Fibroblast of lung (primary cell): ENCODE results near the gene MEX3A. TPM values are rescaled to one million over a fixed set of nuclear protein-coding genes. Genes with fewer than 3 reads are reported as not detected.
A peak's percentile ranks its signal among the peaks of the same experiment; 100 is the strongest.

Experiments used
- DNase-seq, 2 donors: peaks; one replicate each; pipeline versions ENCODE4 v3.0.0 to v3.0.0-alpha.2; 2010; ENCODE audit warnings: low read depth in 2 of 2
- H2AFZ ChIP-seq: 2 replicates; pipeline ENCODE4 v1.5.1; 2012; ENCODE audit warnings: low read length, control low read depth, inconsistent platforms
- H3K27ac ChIP-seq: 2 replicates; pipeline ENCODE4 v1.5.1; 2011; ENCODE audit warnings: low read length, control low read depth; ENCODE audit not compliant: insufficient read depth
- H3K27me3 ChIP-seq: 2 replicates; pipeline ENCODE4 v1.5.1; 2011; ENCODE audit warnings: mild to moderate bottlenecking, low read length; ENCODE audit not compliant: control insufficient read depth, insufficient read depth
- H3K36me3 ChIP-seq: 2 replicates; pipeline ENCODE4 v1.5.1; 2011; ENCODE audit warnings: low read length; ENCODE audit not compliant: control insufficient read depth, insufficient read depth
- H3K4me1 ChIP-seq: 2 replicates; pipeline ENCODE4 v1.5.1; 2011; ENCODE audit warnings: low read length; ENCODE audit not compliant: control insufficient read depth, insufficient read depth; ENCODE audit errors: extremely low read depth
- H3K4me2 ChIP-seq: 2 replicates; pipeline ENCODE4 v1.5.1; 2011; ENCODE audit warnings: low read length, control low read depth; ENCODE audit not compliant: insufficient read depth; ENCODE audit errors: extremely low read depth
- H3K4me3 ChIP-seq, 4 experiments: fragments of 200-600 bp in 1 of 4; sonication (generic) in 1 of 4; replicated peaks in 1 of 4; 2 replicates each; pipeline ENCODE4 v1.5.1; 2011 to 2016; ENCODE audit warnings: low read length in 4 of 4, low read depth in 3 of 4, mild to moderate bottlenecking in 3 of 4, control low read depth in 2 of 4, inconsistent platforms in 1 of 4, mixed read lengths in 1 of 4; ENCODE audit not compliant: insufficient read depth in 1 of 4; ENCODE audit errors: control extremely low read depth in 1 of 4
- H3K79me2 ChIP-seq: 2 replicates; pipeline ENCODE4 v1.5.1; 2012; ENCODE audit warnings: mild to moderate bottlenecking, low read length, inconsistent platforms; ENCODE audit not compliant: control insufficient read depth, insufficient read depth
- H3K9ac ChIP-seq: 2 replicates; pipeline ENCODE4 v1.5.1; 2011; ENCODE audit warnings: mild to moderate bottlenecking, low read length, control low read depth; ENCODE audit not compliant: insufficient read depth
- H3K9me3 ChIP-seq: 2 replicates; pipeline ENCODE4 v1.5.1; 2012; ENCODE audit warnings: low read depth, low read length; ENCODE audit not compliant: control insufficient read depth, insufficient read depth
- H4K20me1 ChIP-seq: 2 replicates; pipeline ENCODE4 v1.5.1; 2011; ENCODE audit warnings: low read length; ENCODE audit not compliant: control insufficient read depth, insufficient read depth; ENCODE audit errors: extremely low read depth
- EZH2 ChIP-seq: IDR thresholded peaks from 2 replicates; pipeline ENCODE4 v1.5.1; 2012; ENCODE audit warnings: low read length, control low read depth, mild to moderate bottlenecking; ENCODE audit errors: missing control alignments
- polyA plus RNA-seq, 2 donors: library from polyadenylated mRNA; depleted of rRNA in 1 of 2; stranded (reverse) in 1 of 2; unstranded in 1 of 2; fragments of >200 nt; gene quantifications; 2 replicates each; pipeline ENCODE4 v1.2.1, GENCODE V29; 2011 to 2012; ENCODE audit warnings: missing spikeins in 1 of 2
- total RNA-seq: library from RNA; depleted of rRNA; stranded (reverse); fragments of >200 nt; gene quantifications from 2 replicates; pipeline ENCODE4 v1.2.1, GENCODE V29; 2014
- TF ChIP-seq, protein P1 (sequence below), 2 donors: IDR thresholded peaks in 1 of 2; conservative IDR thresholded peaks in 1 of 2; 1 replicate in 1 of 2; 2 replicates in 1 of 2; pipeline ENCODE4 v1.5.1; 2011 to 2012; ENCODE audit warnings: low read length in 2 of 2, control low read depth in 1 of 2, inconsistent platforms in 1 of 2, low read depth in 1 of 2, mild to moderate bottlenecking in 1 of 2

Gene MEX3A
- total and polyA plus RNA-seq, 2 donors (not counting 1 experiment from before 2014, with no cell fraction given): 0.96 to 1.7 TPM

GRCh38 chr1:156076609-156077429 is 5.4 kb downstream of the MEX3A start:
- no peaks in the 10 kb centered on the region for H3K79me2 ChIP-seq
- H3K9ac ChIP-seq: no peak overlapping the region
- H3K9me3 ChIP-seq: no peaks in the 10 kb centered on the region
- no peaks in the 10 kb centered on the region for H3K27me3 ChIP-seq
- peaks cover 2% of the 10 kb centered on the region for H3K36me3 ChIP-seq
- peak overlapping the region; percentile 23 for H3K4me2 ChIP-seq
- no peaks in the 10 kb centered on the region for H4K20me1 ChIP-seq
- no peak for TF ChIP-seq EZH2
- TF ChIP-seq, protein P1, sequence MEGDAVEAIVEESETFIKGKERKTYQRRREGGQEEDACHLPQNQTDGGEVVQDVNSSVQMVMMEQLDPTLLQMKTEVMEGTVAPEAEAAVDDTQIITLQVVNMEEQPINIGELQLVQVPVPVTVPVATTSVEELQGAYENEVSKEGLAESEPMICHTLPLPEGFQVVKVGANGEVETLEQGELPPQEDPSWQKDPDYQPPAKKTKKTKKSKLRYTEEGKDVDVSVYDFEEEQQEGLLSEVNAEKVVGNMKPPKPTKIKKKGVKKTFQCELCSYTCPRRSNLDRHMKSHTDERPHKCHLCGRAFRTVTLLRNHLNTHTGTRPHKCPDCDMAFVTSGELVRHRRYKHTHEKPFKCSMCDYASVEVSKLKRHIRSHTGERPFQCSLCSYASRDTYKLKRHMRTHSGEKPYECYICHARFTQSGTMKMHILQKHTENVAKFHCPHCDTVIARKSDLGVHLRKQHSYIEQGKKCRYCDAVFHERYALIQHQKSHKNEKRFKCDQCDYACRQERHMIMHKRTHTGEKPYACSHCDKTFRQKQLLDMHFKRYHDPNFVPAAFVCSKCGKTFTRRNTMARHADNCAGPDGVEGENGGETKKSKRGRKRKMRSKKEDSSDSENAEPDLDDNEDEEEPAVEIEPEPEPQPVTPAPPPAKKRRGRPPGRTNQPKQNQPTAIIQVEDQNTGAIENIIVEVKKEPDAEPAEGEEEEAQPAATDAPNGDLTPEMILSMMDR (conservative IDR thresholded peaks at IDR 0.05 in 1 of 2, IDR thresholded peaks at IDR 0.05 in 1 of 2; ENCODE audit: low read depth in 1 of 2, low read length in 2 of 2): no peak
- H3K27ac ChIP-seq: no peak overlapping the region
- peak overlapping the region in 1 of 4 experiments; percentile 33 for H3K4me3 ChIP-seq
- no peak overlapping the region for H2AFZ ChIP-seq
- no peaks in the 10 kb centered on the region for H3K4me1 ChIP-seq
- peak in 1 of 2 donors; percentile 28 for DNase-seq

DNA sequence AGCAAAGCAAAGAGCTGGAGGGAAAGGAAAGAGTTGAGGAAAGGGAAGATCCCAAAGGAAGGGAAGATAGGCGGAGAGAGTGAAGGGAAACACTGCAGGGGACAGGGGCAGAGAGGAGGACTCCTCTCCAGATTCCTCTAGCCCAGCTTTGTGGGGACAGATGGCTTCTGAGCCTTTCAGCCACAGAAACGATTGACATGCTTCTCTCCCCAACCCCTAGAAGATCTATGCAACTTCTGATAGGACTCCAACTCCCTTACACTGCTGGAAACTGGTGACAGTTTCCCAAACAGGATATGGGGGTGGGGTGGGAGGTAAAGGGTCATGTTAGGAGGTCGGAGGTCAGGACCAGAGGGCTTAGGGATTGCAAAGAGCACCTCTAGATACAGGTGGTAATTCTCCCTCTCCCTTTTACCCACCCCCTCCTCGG is 6.5 kb downstream of the MEX3A start:
- H4K20me1 ChIP-seq: no peaks in the 10 kb centered on the region
- no peaks in the 10 kb centered on the region for H3K27me3 ChIP-seq
- no peak overlapping the region for H3K27ac ChIP-seq
- H3K4me1 ChIP-seq: no peaks in the 10 kb centered on the region
- H3K9me3 ChIP-seq: no peaks in the 10 kb centered on the region
- no peak overlapping the region for H2AFZ ChIP-seq
- H3K4me3 ChIP-seq: no peak overlapping the region
- H3K79me2 ChIP-seq: no peaks in the 10 kb centered on the region
- peaks cover 2% of the 10 kb centered on the region for H3K36me3 ChIP-seq
- H3K4me2 ChIP-seq: no peak overlapping the region
- no peak for TF ChIP-seq EZH2
- no peak overlapping the region for H3K9ac ChIP-seq
- no peak for DNase-seq

DNA sequence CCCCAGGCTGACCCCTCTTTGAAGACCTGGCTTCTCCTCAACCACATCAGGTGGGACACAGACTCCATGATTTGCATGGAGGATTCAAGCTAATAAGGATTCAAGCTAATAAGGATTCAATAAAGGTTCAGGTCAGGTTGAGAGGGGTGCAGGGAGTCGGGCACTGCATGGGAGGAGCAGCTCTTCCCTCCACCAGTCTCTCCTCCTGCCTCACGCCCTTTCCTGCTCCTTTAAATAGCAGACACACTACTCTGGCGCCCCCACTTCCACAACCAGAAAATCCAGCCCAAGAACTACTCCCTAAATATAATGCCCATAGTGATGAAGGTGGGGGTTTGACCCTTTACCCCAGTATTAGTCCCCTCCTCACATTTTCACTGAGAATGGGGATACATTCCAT is 7.1 kb downstream of the MEX3A start:
- H4K20me1 ChIP-seq: no peaks in the 10 kb centered on the region
- no peaks in the 10 kb centered on the region for H3K4me1 ChIP-seq
- peaks cover 2% of the 10 kb centered on the region for H3K36me3 ChIP-seq
- TF ChIP-seq, protein P1 (conservative IDR thresholded peaks at IDR 0.05 in 1 of 2, IDR thresholded peaks at IDR 0.05 in 1 of 2; ENCODE audit: low read depth in 1 of 2, low read length in 2 of 2): no peak
- no peak for TF ChIP-seq EZH2
- H3K9ac ChIP-seq: no peak overlapping the region
- H3K79me2 ChIP-seq: no peaks in the 10 kb centered on the region
- H3K27ac ChIP-seq: no peak overlapping the region
- H2AFZ ChIP-seq: no peak overlapping the region
- DNase-seq: no peak
- no peaks in the 10 kb centered on the region for H3K9me3 ChIP-seq
- H3K4me3 ChIP-seq: no peak overlapping the region
- H3K27me3 ChIP-seq: no peaks in the 10 kb centered on the region
- H3K4me2 ChIP-seq: no peak overlapping the region
